Pancreas (tissue), 10 donors: Measurements from ENCODE around the gene MYO1E. TPM values are rescaled to one million over a fixed set of nuclear protein-coding genes. Genes with fewer than 3 reads are reported as not detected.

Experiments used
- ATAC-seq, 4 donors: fragments of 200-7000 bp; cut with Tn5 transposase; one replicate each; pipeline versions ENCODE4 v1.8.0 to v1.9.1; 2020; ENCODE audit warnings: mild to moderate bottlenecking in 4 of 4, moderate library complexity in 4 of 4
- DNase-seq, 6 donors: peaks; one replicate each; pipeline ENCODE4 v3.0.0-alpha.2; 2020
- FAIRE-seq: peaks from 2 replicates; lab custom pipeline; 2012; peaks lifted over from hg19 to GRCh38; lab: Jason Lieb, UNC
- H3K27ac ChIP-seq, 4 donors: fragments of 200-600 bp; sonication (generic); 1 replicate in 3 of 4; 2 replicates in 1 of 4; pipeline versions ENCODE4 v1.5.0 to v1.8.0; 2020
- H3K27me3 ChIP-seq, 4 donors: fragments of 200-600 bp; one replicate each; pipeline ENCODE4 v1.8.0; 2021
- H3K36me3 ChIP-seq, 3 donors: fragments of 200-600 bp; sonication (generic) in 1 of 3; one replicate each; pipeline versions ENCODE4 v1.5.0 to v1.8.0; 2020 to 2021
- H3K4me1 ChIP-seq, 3 donors: fragments of 200-600 bp; one replicate each; pipeline ENCODE4 v1.8.0; 2021
- H3K4me3 ChIP-seq, 4 donors: fragments of 200-600 bp; sonication (generic) in 2 of 4; one replicate each; pipeline versions ENCODE4 v1.5.0 to v1.8.0; 2020 to 2021
- H3K9me3 ChIP-seq, 4 donors: fragments of 200-600 bp; one replicate each; pipeline ENCODE4 v1.8.0; 2021
- CTCF ChIP-seq, 4 donors: fragments of 200-600 bp; sonication (generic) in 3 of 4; IDR thresholded peaks; one replicate each; pipeline versions ENCODE4 v1.5.0 to v1.8.0; 2021; ENCODE audit warnings: antibody characterized with exemption in 4 of 4
- WGBS, 2 donors: extraction: QIAGEN DNeasy Blood & Tissue Kit; methylation state at CpG; one replicate each; pipeline ENCODE4 v1.1.7; 2013; 5-methylcytosine and 5-hydroxymethylcytosine counted together
- intact Hi-C, 3 donors: fragments of 100-400 bp; cut with DNase I; formaldehyde crosslinking; loops; one replicate each; pipeline versions ENCODE4 v1.11.1 to v1.14.2; 2022
- polyA plus RNA-seq, 2 donors: library from polyadenylated mRNA; stranded (reverse); fragments of 200-250 nt; gene quantifications; one replicate each; pipeline ENCODE4 v1.2.3, GENCODE V29; 2013
- total RNA-seq, 6 donors: library from RNA; stranded (reverse); fragmentation: NEBNext Ultra II Directional in 4 of 6; extraction: Animal tissue kit (Norgen Biotek cat#: 25700) in 4 of 6; gene quantifications; one replicate each; pipeline versions ENCODE4 v1.2.1 to v1.2.4, GENCODE V29; 2021 to 2023
- donor health status: healthy with polysubstance abuse.
- donor health status: DM: no; HTN: no; CAD: no; lungs with moderate emphysema.
- donor health status: DM: no; HTN: no; CAD: no.
- donor health status: control.
- donor health status: control.
- donor health status: Bipolar disorder and iron deficiency.
- donor health status: DM: yes; HTN: yes; CAD: no.
- donor health status: DM: no; HTN: no; CAD: no.
- donor health status: DM: no; HTN: no; CAD: no.
- donor health status: DM: yes; HTN: yes; CAD: no.

MYO1E gene
- total and polyA plus RNA-seq, 8 donors: 7.8 to 81.1 (median 25.6) TPM

- 86 to 87% methylated on average over 4 of the region's 4 CpGs for WGBS, 2 donors
- intact Hi-C loops: no loop called here
- H3K4me3 ChIP-seq: no peak overlapping the region
These were observed 261.4 kb downstream of the MYO1E start for GRCh38 chr15:59111251-59111650.

GRCh38 chr15:59105854-59106253 is 266.8 kb downstream of the MYO1E start:
- DNase-seq: no peak
- FAIRE-seq: no peak
- 47 to 54% methylated on average over 2 of the region's 2 CpGs for WGBS, 2 donors
- intact Hi-C loops: no loop called here
- Histone ChIP-seq H3K4me3 (peak overlapping the region in 1 of 4 donors; percentile 74), H3K4me1 (no peaks in the 10 kb centered on the region), H3K36me3 (no peaks in the 10 kb centered on the region), H3K27me3 (no peaks in the 10 kb centered on the region), H3K9me3 (no peaks in the 10 kb centered on the region), H3K27ac (no peak overlapping the region)
- no peak for ATAC-seq
- TF ChIP-seq CTCF (IDR thresholded peaks at IDR 0.05): no peak

More at GRCh38 chr15:59111251-59111650, 261.4 kb downstream of the MYO1E start:
- H3K36me3 ChIP-seq: no peaks in the 10 kb centered on the region
- no peak for ATAC-seq
- no peaks in the 10 kb centered on the region for H3K4me1 ChIP-seq
- H3K27me3 ChIP-seq: no peaks in the 10 kb centered on the region
- no peak for FAIRE-seq
- no peak overlapping the region for H3K27ac ChIP-seq
- no peak for TF ChIP-seq CTCF (IDR thresholded peaks at IDR 0.05)
- H3K9me3 ChIP-seq: no peaks in the 10 kb centered on the region
- DNase-seq: no peak

- H3K9me3 ChIP-seq: no peaks in the 10 kb centered on the region
- 1% methylated on average over 54 to 57 of the region's 57 CpGs for WGBS, 2 donors
- no peaks in the 10 kb centered on the region for H3K4me1 ChIP-seq
- peak within 1 kb of the TSS in 1 of 4 donors; percentile 24 for H3K27ac ChIP-seq
- ATAC-seq (peak; percentile 100), FAIRE-seq (peak; percentile 67), DNase-seq (peak; percentile 74 to 90 (median 82))
- intact Hi-C loops: no loop called here
- TF ChIP-seq CTCF (IDR thresholded peaks at IDR 0.05): no peak
- peak within 1 kb of the TSS; percentile 30 to 74 (median 42) for H3K4me3 ChIP-seq
- no peaks in the 10 kb centered on the region for H3K27me3 ChIP-seq
- H3K36me3 ChIP-seq: no peaks in the 10 kb centered on the region
These were observed 267.5 kb downstream of the MYO1E start, which contains the start of gene CCNB2 for GRCh38 chr15:59104912-59105732. CCNB2 (plus strand) TSS chr15:59105146; CDS start chr15:59105269, 123 bp downstream.

GRCh38 chr15:59104602-59104911 is 268.1 kb downstream of the MYO1E start:
- 2% methylated on average over 9 of the region's 9 CpGs for WGBS, 2 donors
- Histone ChIP-seq H3K36me3 (no peaks in the 10 kb centered on the region), H3K4me3 (peak overlapping the region; percentile 30 to 74 (median 42)), H3K27me3 (no peaks in the 10 kb centered on the region), H3K4me1 (no peaks in the 10 kb centered on the region), H3K9me3 (no peaks in the 10 kb centered on the region), H3K27ac (peak overlapping the region in 1 of 4 donors; percentile 24)
- TF ChIP-seq CTCF (IDR thresholded peaks at IDR 0.05): no peak
- intact Hi-C loops: no loop called here
- peak; percentile 38 to 55 (median 50) for ATAC-seq
- FAIRE-seq: no peak
- DNase-seq: no peak

- Histone ChIP-seq H3K4me3 (no peak overlapping the region), H3K9me3 (no peaks in the 10 kb centered on the region), H3K4me1 (no peaks in the 10 kb centered on the region), H3K27me3 (no peaks in the 10 kb centered on the region), H3K36me3 (peaks cover 0 to 28% (median 12%) of the 10 kb centered on the region in 3 donors), H3K27ac (no peak overlapping the region)
- no peak for TF ChIP-seq CTCF (IDR thresholded peaks at IDR 0.05)
- intact Hi-C loops: no loop called here
- FAIRE-seq: no peak
- no peak for ATAC-seq
- 80 to 83% methylated on average over 2 of the region's 2 CpGs for WGBS, 2 donors
- DNase-seq: no peak
These were observed 273.4 kb downstream of the MYO1E start for GRCh38 chr15:59099162-59099685.
